CD14-positive monocyte (primary cell): ENCODE data around the gene SLC22A12. TPM values are rescaled to one million over a fixed set of nuclear protein-coding genes. Genes with fewer than 3 reads are reported as not detected.

ENCODE experiments used
- DNase-seq, 3 donors: peaks; one replicate each; pipeline ENCODE4 v3.0.0-alpha.2; 2011 to 2022
- H2AFZ ChIP-seq: 2 replicates; pipeline ENCODE4 v1.6.0; 2012; ENCODE audit warnings: mild to moderate bottlenecking, low read depth, low read length, inconsistent platforms; ENCODE audit not compliant: insufficient read depth, poor library complexity, severe bottlenecking
- H3K27ac ChIP-seq, 2 donors: 1 replicate in 1 of 2; 2 replicates in 1 of 2; pipeline ENCODE4 v1.5.1; 2012 to 2013; ENCODE audit warnings: low read length in 2 of 2, control low read depth in 1 of 2, inconsistent platforms in 1 of 2, low read depth in 1 of 2, mild to moderate bottlenecking in 1 of 2
- H3K27me3 ChIP-seq, 2 donors: one replicate each; pipeline versions ENCODE4 v1.6.0 to v1.6.1; 2011 to 2013; ENCODE audit warnings: low read length in 2 of 2; ENCODE audit not compliant: control insufficient read depth in 2 of 2, insufficient read depth in 2 of 2
- H3K36me3 ChIP-seq, 2 donors: replicated peaks in 1 of 2; 1 replicate in 1 of 2; 2 replicates in 1 of 2; pipeline versions ENCODE4 v1.5.1 to v1.6.1; 2012 to 2013; ENCODE audit warnings: low read length in 2 of 2, control low read depth in 1 of 2, inconsistent platforms in 1 of 2, mild to moderate bottlenecking in 1 of 2; ENCODE audit not compliant: insufficient read depth in 2 of 2, control insufficient read depth in 1 of 2
- H3K4me1 ChIP-seq, 2 donors: 1 replicate in 1 of 2; 2 replicates in 1 of 2; pipeline versions ENCODE4 v1.5.1 to v1.6.1; 2012 to 2013; ENCODE audit warnings: low read length in 2 of 2, control low read depth in 1 of 2, inconsistent platforms in 1 of 2, mild to moderate bottlenecking in 1 of 2, moderate library complexity in 1 of 2; ENCODE audit not compliant: insufficient read depth in 2 of 2, control insufficient read depth in 1 of 2
- H3K4me2 ChIP-seq: replicated peaks from 2 replicates; pipeline ENCODE3; 2012; ENCODE audit warnings: low read length, moderate library complexity, mild to moderate bottlenecking; ENCODE audit not compliant: poor library complexity, severe bottlenecking; ENCODE audit errors: extremely low read depth
- H3K4me3 ChIP-seq, 3 experiments: fragments of 200-600 bp in 1 of 3; sonication (generic) in 1 of 3; replicated peaks in 1 of 3; 1 replicate in 2 of 3; 2 replicates in 1 of 3; pipeline ENCODE4 v1.5.1; 2011 to 2013; ENCODE audit warnings: low read length in 3 of 3, mild to moderate bottlenecking in 3 of 3, control low read depth in 2 of 3, low read depth in 2 of 3, inconsistent platforms in 1 of 3, moderate library complexity in 1 of 3
- H3K79me2 ChIP-seq: 2 replicates; pipeline ENCODE4 v1.6.0; 2012; ENCODE audit warnings: mild to moderate bottlenecking, control low read depth, inconsistent platforms, low read length, moderate library complexity; ENCODE audit not compliant: insufficient read depth
- H3K9ac ChIP-seq: 2 replicates; pipeline ENCODE4 v1.6.0; 2017; ENCODE audit warnings: low read length, mild to moderate bottlenecking; ENCODE audit not compliant: insufficient read depth, poor library complexity, severe bottlenecking
- H3K9me3 ChIP-seq, 2 donors: replicated peaks in 1 of 2; 1 replicate in 1 of 2; 2 replicates in 1 of 2; pipeline versions ENCODE4 v1.5.1 to v1.6.1; 2012 to 2013; ENCODE audit warnings: low read length in 2 of 2, control low read depth in 1 of 2; ENCODE audit not compliant: control insufficient read depth in 1 of 2, insufficient read depth in 1 of 2
- H4K20me1 ChIP-seq: 2 replicates; pipeline ENCODE4 v1.6.0; 2012; ENCODE audit warnings: mild to moderate bottlenecking, low read length, control low read depth, moderate library complexity; ENCODE audit not compliant: insufficient read depth
- H3K27ac Mint-ChIP-seq, 7 donors: one replicate each; pipeline ENCODE4 v1.8.0; 2020; ENCODE audit warnings: mild to moderate bottlenecking in 7 of 7, mixed read lengths in 7 of 7, moderate library complexity in 6 of 7, inconsistent platforms in 2 of 7
- H3K27me3 Mint-ChIP-seq, 3 donors: one replicate each; pipeline ENCODE4 v1.8.0; 2021 to 2022; ENCODE audit warnings: low read depth in 3 of 3, mild to moderate bottlenecking in 3 of 3, mixed read lengths in 3 of 3, moderate library complexity in 3 of 3, inconsistent platforms in 1 of 3
- H3K36me3 Mint-ChIP-seq, 2 donors: one replicate each; pipeline ENCODE4 v1.8.0; 2020; ENCODE audit warnings: mixed read lengths in 2 of 2, inconsistent platforms in 1 of 2, mild to moderate bottlenecking in 1 of 2
- H3K4me1 Mint-ChIP-seq: one replicate; pipeline ENCODE4 v1.8.0; 2020; ENCODE audit warnings: mild to moderate bottlenecking, mixed read lengths
- H3K4me3 Mint-ChIP-seq, 2 donors: one replicate each; pipeline ENCODE4 v1.8.0; 2020; ENCODE audit warnings: mild to moderate bottlenecking in 2 of 2, mixed read lengths in 2 of 2, moderate library complexity in 1 of 2
- H3K9me3 Mint-ChIP-seq, 7 donors: one replicate each; pipeline ENCODE4 v1.8.0; 2020 to 2022; ENCODE audit warnings: mixed read lengths in 7 of 7, mild to moderate bottlenecking in 6 of 7, moderate library complexity in 6 of 7, inconsistent platforms in 2 of 7
- WGBS: methylation state at CpG from one replicate; pipeline ENCODE4 v1.1.5; 2013; ENCODE audit warnings: missing lambda C conversion rate; ENCODE audit not compliant: insufficient coverage; 5-methylcytosine and 5-hydroxymethylcytosine counted together
- intact Hi-C, 2 donors: fragments of 100-400 bp; cut with micrococcal nuclease; formaldehyde crosslinking; loops; one replicate each; pipeline versions ENCODE4 v1.15.0 to v1.15.1; 2023
- polyA plus RNA-seq, 3 donors: library from polyadenylated mRNA; depleted of rRNA in 1 of 3; unstranded in 2 of 3; stranded (reverse) in 1 of 3; fragments of 300-500 nt in 2 of 3; fragments of >200 nt in 1 of 3; fragmentation: Illumina TruSeq in 2 of 3; gene quantifications; 1 replicate in 2 of 3; 2 replicates in 1 of 3; pipeline ENCODE4 v1.2.3, GENCODE V29; 2012 to 2021
- TF ChIP-seq, protein P1 (sequence below): fragments of 200-600 bp; IDR thresholded peaks from one replicate; pipeline ENCODE4 v1.8.0; 2022; ENCODE audit warnings: antibody characterized with exemption, mild to moderate bottlenecking

Gene SLC22A12
- polyA plus RNA-seq, 3 donors = not detected

DNA sequence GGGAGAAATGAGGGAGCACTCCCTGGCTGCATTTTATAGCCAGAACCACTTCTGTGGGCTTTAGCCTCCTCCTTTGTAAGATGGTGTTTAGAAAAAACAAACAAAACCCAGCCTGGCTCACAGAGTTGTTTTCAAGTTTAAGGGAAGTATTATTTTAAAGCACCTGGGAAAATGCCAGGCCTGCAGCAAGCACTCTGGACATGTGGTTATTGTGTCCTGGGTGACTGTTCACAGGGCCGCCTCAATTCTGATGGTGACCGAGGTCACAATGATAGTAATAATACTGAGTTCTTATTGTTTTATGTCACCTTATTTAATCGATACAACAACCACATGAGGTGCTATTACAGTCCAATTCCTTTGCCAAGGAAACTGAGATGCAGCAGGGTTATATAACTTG, 20.7 kb upstream of the SLC22A12 start:
- Histone ChIP-seq H3K27ac (no peak overlapping the region), H3K36me3 (no peaks in the 10 kb centered on the region), H4K20me1 (no peaks in the 10 kb centered on the region), H3K4me3 (no peak overlapping the region), H3K79me2 (no peaks in the 10 kb centered on the region), H3K4me1 (peaks cover 0 to 3% of the 10 kb centered on the region in 2 donors), H3K9ac (no peak overlapping the region), H2AFZ (no peak overlapping the region), H3K27me3 (no peaks in the 10 kb centered on the region), H3K4me2 (no peak overlapping the region), H3K9me3 (no peaks in the 10 kb centered on the region)
- H3K4me3 Mint-ChIP-seq = no peak overlapping the region
- peaks cover 0 to 2% (median 0%) of the 10 kb centered on the region in 3 donors for H3K27me3 Mint-ChIP-seq
- peaks cover 7% of the 10 kb centered on the region for H3K4me1 Mint-ChIP-seq
- TF ChIP-seq, protein P1, sequence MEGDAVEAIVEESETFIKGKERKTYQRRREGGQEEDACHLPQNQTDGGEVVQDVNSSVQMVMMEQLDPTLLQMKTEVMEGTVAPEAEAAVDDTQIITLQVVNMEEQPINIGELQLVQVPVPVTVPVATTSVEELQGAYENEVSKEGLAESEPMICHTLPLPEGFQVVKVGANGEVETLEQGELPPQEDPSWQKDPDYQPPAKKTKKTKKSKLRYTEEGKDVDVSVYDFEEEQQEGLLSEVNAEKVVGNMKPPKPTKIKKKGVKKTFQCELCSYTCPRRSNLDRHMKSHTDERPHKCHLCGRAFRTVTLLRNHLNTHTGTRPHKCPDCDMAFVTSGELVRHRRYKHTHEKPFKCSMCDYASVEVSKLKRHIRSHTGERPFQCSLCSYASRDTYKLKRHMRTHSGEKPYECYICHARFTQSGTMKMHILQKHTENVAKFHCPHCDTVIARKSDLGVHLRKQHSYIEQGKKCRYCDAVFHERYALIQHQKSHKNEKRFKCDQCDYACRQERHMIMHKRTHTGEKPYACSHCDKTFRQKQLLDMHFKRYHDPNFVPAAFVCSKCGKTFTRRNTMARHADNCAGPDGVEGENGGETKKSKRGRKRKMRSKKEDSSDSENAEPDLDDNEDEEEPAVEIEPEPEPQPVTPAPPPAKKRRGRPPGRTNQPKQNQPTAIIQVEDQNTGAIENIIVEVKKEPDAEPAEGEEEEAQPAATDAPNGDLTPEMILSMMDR = no peak
- no peaks in the 10 kb centered on the region for H3K36me3 Mint-ChIP-seq
- DNase-seq = no peak
- no CpG with 5 or more reads among the region's 3 CpGs for WGBS
- no peaks in the 10 kb centered on the region for H3K9me3 Mint-ChIP-seq
- intact Hi-C loops = no loop called here
- no peak overlapping the region for H3K27ac Mint-ChIP-seq

DNA sequence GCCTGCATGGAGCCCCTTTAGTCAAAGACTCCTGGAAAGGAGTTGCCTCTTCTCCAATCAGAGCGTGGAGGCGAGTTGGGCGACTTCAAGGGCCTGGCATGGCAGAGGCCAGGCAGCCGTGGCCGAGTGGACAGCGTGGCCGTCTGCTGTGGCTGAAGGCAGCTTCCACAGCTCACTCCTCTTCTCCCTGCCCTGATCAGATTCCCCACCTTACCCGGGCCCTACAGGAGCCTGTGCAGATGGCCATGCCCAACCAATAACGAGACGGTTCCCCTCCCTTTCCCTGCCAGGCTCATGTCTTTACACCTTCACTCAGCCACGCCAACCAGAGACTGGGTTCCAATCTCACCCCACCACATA, 20.0 kb upstream of the SLC22A12 start:
- Histone ChIP-seq H3K36me3 (no peaks in the 10 kb centered on the region), H3K9ac (no peak overlapping the region), H2AFZ (no peak overlapping the region), H3K4me3 (no peak overlapping the region), H3K79me2 (no peaks in the 10 kb centered on the region), H3K4me1 (peaks cover 0 to 3% of the 10 kb centered on the region in 2 donors), H3K27ac (no peak overlapping the region), H3K27me3 (no peaks in the 10 kb centered on the region), H4K20me1 (no peaks in the 10 kb centered on the region), H3K9me3 (no peaks in the 10 kb centered on the region), H3K4me2 (no peak overlapping the region)
- 97% methylated on average over 11 of the region's 11 CpGs for WGBS
- Mint-ChIP-seq H3K27ac (no peak overlapping the region), H3K4me1 (peaks cover 7% of the 10 kb centered on the region), H3K27me3 (peaks cover 0 to 2% (median 0%) of the 10 kb centered on the region in 3 donors), H3K36me3 (no peaks in the 10 kb centered on the region), H3K9me3 (no peaks in the 10 kb centered on the region), H3K4me3 (peak overlapping the region in 1 of 2 donors; percentile 24)
- intact Hi-C loops = no loop called here
- no peak for DNase-seq
- TF ChIP-seq, protein P1 = no peak
